OCI-LY7 (cell line): ENCODE measurements around the gene ZNF497. TPM values are rescaled to one million over a fixed set of nuclear protein-coding genes. Genes with fewer than 3 reads are reported as not detected.

ENCODE experiments used
- BruUV-seq: library from RNA; stranded (reverse); fragments of 400-500 nt; replicated peaks from 2 replicates; lab custom pipeline; 2021; lab: Mats Ljungman, UMichigan
- CTCF ChIA-PET: fragments of 300-600 bp; sonication (Branson Sonifier 250); formaldehyde crosslinking; loops from one replicate; lab custom pipeline; 2022; ENCODE audit warnings: antibody characterized with exemption; ENCODE audit not compliant: unreplicated experiment; lab: Charles Lee
- POLR2A ChIA-PET: fragments of 300-600 bp; sonication (Branson Sonifier 250); formaldehyde crosslinking; loops from one replicate; lab custom pipeline; 2022; ENCODE audit warnings: antibody characterized with exemption; lab: Charles Lee
- DNase-seq: peaks from one replicate; pipeline ENCODE4 v3.0.0-alpha.2; 2015; ENCODE audit warnings: low spot score
- H2AFZ ChIP-seq: fragments of 200-600 bp; sonication (generic), shearing (Covaris generic); 2 replicates; pipeline ENCODE4 v1.6.1; 2014; ENCODE audit warnings: mild to moderate bottlenecking, antibody characterized with exemption, low read length, moderate library complexity
- H3K27ac ChIP-seq: fragments of 200-600 bp; sonication (generic); 2 replicates; pipeline ENCODE4 v1.5.1; 2014; ENCODE audit warnings: mixed run types, low read depth, mild to moderate bottlenecking, moderate library complexity, low read length, inconsistent platforms; ENCODE audit not compliant: poor library complexity, severe bottlenecking
- H3K36me3 ChIP-seq: fragments of 200-600 bp; sonication (generic); 2 replicates; pipeline ENCODE4 v1.6.1; 2014; ENCODE audit warnings: mild to moderate bottlenecking, antibody characterized with exemption, low read length, moderate library complexity, mixed read lengths; ENCODE audit not compliant: insufficient read depth
- H3K4me1 ChIP-seq: fragments of 200-600 bp; sonication (generic); 2 replicates; pipeline ENCODE4 v1.5.1; 2014; ENCODE audit warnings: mild to moderate bottlenecking, low read length; ENCODE audit not compliant: insufficient read depth, poor library complexity, severe bottlenecking
- H3K4me2 ChIP-seq: fragments of 200-600 bp; sonication (generic); 2 replicates; pipeline ENCODE4 v1.6.1; 2014; ENCODE audit warnings: mild to moderate bottlenecking, low read length
- H3K4me3 ChIP-seq: fragments of 200-600 bp; sonication (generic); 2 replicates; pipeline ENCODE4 v1.5.1; 2014; ENCODE audit warnings: mild to moderate bottlenecking, low read depth, low read length; ENCODE audit not compliant: poor library complexity, severe bottlenecking
- H3K79me2 ChIP-seq: fragments of 200-600 bp; sonication (generic); 2 replicates; pipeline ENCODE4 v1.6.1; 2016; ENCODE audit warnings: low read depth, mild to moderate bottlenecking, low read length, moderate library complexity, mixed read lengths; ENCODE audit not compliant: insufficient read depth
- H3K9me2 ChIP-seq: fragments of 200-600 bp; sonication (generic); 2 replicates; pipeline ENCODE4 v1.6.1; 2016; ENCODE audit warnings: mild to moderate bottlenecking, low read length, mixed read lengths; ENCODE audit not compliant: insufficient read depth
- H3K9me3 ChIP-seq: fragments of 200-600 bp; sonication (generic); 2 replicates; pipeline ENCODE4 v1.6.1; 2014; ENCODE audit warnings: mild to moderate bottlenecking, mixed run types, low read length, mixed read lengths
- H4K20me1 ChIP-seq: fragments of 200-600 bp; sonication (generic); 2 replicates; pipeline ENCODE4 v1.6.1; 2014; ENCODE audit warnings: mild to moderate bottlenecking, antibody characterized with exemption, low read length, moderate library complexity, mixed read lengths; ENCODE audit not compliant: insufficient read depth
- EZH2phosphoT487 ChIP-seq: fragments of 200-600 bp; sonication (generic); IDR thresholded peaks from 2 replicates; pipeline ENCODE4 v1.6.1; 2018; ENCODE audit warnings: low read depth, borderline replicate concordance, mild to moderate bottlenecking, mixed run types, antibody characterized with exemption, low read length, moderate library complexity, mixed read lengths
- intact Hi-C: fragments of 100-400 bp; cut with micrococcal nuclease; formaldehyde crosslinking; loops from one replicate; pipeline ENCODE4 v1.10.0; 2022; ENCODE audit not compliant: unreplicated experiment
- total RNA-seq, 2 experiments: library from RNA; depleted of rRNA in 1 of 2; stranded (reverse); fragments of >200 nt in 1 of 2; shearing (Covaris generic) in 1 of 2; gene quantifications; 2 replicates each; pipeline ENCODE4 v1.2.3, GENCODE V29; 2014 to 2022
- TF ChIP-seq, protein P1 (sequence below): fragments of 200-600 bp; sonication (generic); conservative IDR thresholded peaks from 2 replicates; pipeline ENCODE4 v1.5.1; 2014; ENCODE audit warnings: mild to moderate bottlenecking, antibody characterized with exemption, low read length, moderate library complexity, mixed read lengths

ZNF497 gene
- total RNA-seq, 2 experiments from 2014 or later, result 3.6 to 6.1 TPM

DNA sequence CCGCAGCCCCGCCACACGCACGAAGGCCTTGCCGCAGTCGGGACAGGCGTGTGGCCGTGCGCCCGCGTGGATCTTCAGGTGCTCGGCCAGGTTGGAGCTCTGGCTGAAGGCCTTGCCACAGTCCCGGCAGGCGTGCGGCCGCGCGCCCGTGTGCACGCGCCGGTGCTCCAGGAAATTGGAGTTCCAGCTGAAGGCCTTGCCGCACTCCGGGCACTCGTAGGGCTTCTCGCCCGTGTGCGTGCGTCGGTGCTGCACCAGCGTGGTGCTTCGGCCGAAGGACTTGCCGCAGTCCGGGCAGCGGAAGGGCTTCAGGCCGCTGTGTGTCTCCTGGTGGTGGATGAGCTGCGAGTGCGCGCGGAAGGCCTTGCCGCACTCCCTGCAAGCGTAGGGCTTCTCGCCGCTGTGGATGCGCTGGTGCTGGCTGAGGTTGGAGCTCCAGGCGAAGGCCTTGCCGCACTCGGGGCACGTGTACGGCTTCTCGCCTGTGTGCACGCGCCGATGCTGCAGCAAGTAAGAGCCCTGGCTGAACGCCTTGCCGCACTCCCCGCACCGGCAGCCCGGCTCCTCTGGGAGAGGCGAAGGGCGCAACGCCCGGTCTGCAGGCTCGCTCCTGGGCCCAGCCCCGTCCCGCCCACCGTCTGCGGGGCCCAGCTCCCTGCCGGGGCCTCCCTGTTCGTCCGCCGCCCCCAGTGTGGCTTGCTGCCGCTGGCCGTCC lies 5.6 kb downstream of the ZNF497 start:
- Histone ChIP-seq H3K4me1 (peaks cover 8% of the 10 kb centered on the region), H4K20me1 (no peaks in the 10 kb centered on the region), H3K36me3 (peaks cover 5% of the 10 kb centered on the region; the same call in 1 of the 2 replicates), H3K9me3 (no peaks in the 10 kb centered on the region), H3K4me3 (no peak overlapping the region), H3K79me2 (no peaks in the 10 kb centered on the region), H3K9me2 (no peaks in the 10 kb centered on the region), H2AFZ (no peak overlapping the region), H3K27ac (no peak overlapping the region), H3K4me2 (no peak overlapping the region)
- TF ChIP-seq, protein P1, sequence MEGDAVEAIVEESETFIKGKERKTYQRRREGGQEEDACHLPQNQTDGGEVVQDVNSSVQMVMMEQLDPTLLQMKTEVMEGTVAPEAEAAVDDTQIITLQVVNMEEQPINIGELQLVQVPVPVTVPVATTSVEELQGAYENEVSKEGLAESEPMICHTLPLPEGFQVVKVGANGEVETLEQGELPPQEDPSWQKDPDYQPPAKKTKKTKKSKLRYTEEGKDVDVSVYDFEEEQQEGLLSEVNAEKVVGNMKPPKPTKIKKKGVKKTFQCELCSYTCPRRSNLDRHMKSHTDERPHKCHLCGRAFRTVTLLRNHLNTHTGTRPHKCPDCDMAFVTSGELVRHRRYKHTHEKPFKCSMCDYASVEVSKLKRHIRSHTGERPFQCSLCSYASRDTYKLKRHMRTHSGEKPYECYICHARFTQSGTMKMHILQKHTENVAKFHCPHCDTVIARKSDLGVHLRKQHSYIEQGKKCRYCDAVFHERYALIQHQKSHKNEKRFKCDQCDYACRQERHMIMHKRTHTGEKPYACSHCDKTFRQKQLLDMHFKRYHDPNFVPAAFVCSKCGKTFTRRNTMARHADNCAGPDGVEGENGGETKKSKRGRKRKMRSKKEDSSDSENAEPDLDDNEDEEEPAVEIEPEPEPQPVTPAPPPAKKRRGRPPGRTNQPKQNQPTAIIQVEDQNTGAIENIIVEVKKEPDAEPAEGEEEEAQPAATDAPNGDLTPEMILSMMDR, result no peak
- no peak for TF ChIP-seq EZH2phosphoT487
- intact Hi-C loops, result no loop called here
- POLR2A ChIA-PET, result no interaction called here
- CTCF ChIA-PET, result no interaction called here
- DNase-seq, result no peak
- BruUV-seq, result no TSS peak

DNA sequence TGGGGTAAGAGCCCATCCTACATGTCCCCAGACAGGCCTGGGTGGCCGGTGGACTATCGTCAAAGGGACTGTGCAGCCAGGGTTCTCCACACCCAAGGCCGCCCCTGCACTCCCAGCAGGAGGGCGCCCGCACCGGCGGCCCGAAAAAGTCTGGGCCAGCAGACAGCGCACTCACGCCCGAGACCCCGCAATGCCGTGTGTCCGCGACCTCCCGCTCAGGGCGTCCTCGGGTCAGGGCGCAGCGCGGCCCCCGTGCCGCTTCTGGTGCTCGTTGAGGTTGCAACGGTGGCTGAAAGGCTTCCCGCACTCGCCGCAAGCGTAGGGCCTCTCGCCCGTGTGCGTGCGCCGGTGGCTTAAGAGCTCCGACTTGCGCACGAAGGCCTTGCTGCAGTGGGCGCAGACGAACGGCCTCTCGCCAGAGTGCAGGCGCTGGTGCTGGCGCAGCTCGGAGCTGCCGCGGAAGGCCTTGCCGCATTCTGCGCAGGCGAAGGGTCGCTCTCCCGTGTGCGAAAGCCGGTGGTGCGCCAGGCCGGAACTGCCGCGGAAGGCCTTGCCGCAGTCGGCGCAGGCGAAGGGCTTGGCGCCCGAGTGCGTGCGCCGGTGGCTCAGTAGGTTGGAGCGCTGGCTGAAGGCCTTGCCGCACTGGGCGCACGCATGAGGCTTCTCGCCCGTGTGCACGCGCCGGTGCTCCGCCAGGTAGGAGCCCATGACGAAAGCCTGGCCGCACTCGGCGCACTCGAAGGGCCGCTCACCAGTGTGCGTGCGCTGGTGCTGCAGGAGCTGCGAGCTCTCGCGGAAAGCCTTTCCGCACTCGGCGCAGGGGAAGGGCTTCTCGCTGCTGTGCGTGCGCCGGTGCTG lies 6.4 kb downstream of the ZNF497 start:
- Histone ChIP-seq H4K20me1 (no peaks in the 10 kb centered on the region), H3K4me3 (no peak overlapping the region), H3K27ac (no peak overlapping the region), H2AFZ (no peak overlapping the region), H3K4me2 (no peak overlapping the region), H3K4me1 (no peaks in the 10 kb centered on the region), H3K9me3 (no peaks in the 10 kb centered on the region), H3K79me2 (no peaks in the 10 kb centered on the region), H3K36me3 (peaks cover 5% of the 10 kb centered on the region; the same call in 1 of the 2 replicates), H3K9me2 (no peaks in the 10 kb centered on the region)
- DNase-seq, result no peak
- TF ChIP-seq, protein P1, result no peak
- TF ChIP-seq EZH2phosphoT487, result no peak
- ChIA-PET CTCF (no interaction called here), POLR2A (no interaction called here)
- no TSS peak for BruUV-seq
- intact Hi-C loops, result no loop called here
